NAMALWA (cell line): Measurements from ENCODE around the gene NVL.
"Not testable (repeated sequence)": the region's sequence is repeated elsewhere in the genome, so short reads cannot be mapped to it uniquely, and the experiment has no call there.

Experiments
- DNase-seq: peaks from one replicate; pipeline ENCODE4 v3.0.0-alpha.2; 2015; ENCODE audit warnings: low spot score

The NVL gene

DNA sequence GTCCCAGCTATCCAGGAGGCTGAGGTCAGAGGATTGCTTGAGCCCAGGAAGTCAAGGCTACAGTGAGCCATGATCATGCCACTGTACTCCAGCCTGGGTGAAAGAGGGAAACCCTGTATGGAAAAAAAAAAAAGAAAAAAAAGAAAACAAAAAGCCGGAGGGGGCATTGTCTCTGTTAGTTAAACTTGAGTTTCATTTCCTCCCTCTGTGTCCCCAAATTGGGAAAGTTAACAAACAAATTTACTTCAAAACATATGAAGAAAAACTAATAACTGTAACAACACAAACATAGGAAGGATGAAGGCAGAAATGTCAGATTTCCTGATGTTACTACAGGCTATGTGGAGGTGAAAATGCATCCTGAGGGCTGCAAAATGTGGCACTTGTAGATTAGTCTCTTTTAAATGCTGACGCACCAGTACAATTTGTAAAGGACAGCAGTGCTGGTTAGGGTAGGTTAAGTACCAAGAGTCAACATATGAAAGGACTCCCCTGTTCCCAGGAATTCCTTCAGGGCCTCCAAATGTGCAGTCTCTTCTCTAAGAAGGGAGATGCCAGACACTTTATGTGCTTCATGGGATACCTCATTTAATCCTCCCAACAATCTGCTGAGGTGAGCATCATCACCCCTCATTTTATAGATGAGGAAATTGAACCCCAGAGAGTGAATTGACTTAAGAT, 94.0 kb downstream of the NVL start:
- DNase-seq: no peak

DNA sequence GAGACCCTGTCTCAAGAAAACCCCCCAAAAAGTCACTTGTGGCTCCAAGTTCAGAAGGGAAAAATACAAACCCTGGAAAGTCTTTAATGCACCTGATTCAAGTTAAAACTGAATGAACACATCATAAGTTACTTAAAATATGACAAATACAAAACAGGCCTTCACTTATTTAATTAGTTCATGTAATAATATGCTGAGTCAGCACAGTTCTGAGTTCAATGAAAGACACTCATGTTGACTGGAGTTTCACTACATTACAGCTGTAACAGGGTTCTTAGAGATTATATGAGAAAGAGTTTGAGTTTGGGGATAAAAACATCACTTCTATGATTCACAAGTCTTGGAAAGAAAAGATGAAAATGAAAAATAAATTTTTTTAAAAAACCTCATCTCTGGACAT, 96.0 kb downstream of the NVL start:
- DNase-seq: no peak

DNA sequence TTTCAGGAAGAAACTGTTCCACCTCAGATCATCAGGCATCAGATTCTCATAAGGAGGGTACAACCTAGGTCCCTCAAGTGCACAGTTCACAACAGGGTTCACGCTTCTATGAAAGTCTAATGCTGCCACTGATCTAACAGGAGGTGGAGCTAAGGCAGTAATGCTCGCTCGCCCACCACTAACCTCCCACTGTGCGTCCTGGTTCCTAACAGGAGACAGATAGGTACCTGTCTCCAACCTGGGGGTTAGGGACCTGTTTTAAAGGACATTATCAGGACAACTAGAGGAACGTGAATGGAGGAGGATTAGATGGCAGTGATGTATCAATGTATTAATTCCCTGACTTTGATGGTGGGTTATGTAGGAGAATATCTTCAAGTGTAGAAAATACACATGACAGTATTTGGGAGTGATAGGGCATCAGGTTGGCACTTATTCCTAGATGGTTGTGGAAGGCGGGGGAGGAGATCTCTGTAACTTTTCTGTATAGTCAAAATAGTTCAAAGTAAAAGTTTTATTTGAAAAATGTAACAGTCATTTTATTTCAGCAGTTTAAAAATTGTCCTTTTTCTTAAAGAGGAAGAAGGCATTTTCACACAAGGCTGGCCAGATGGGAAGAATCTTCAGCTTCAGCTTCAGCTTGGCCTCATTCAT, 103.0 kb downstream of the NVL start:
- DNase-seq: no peak

DNA sequence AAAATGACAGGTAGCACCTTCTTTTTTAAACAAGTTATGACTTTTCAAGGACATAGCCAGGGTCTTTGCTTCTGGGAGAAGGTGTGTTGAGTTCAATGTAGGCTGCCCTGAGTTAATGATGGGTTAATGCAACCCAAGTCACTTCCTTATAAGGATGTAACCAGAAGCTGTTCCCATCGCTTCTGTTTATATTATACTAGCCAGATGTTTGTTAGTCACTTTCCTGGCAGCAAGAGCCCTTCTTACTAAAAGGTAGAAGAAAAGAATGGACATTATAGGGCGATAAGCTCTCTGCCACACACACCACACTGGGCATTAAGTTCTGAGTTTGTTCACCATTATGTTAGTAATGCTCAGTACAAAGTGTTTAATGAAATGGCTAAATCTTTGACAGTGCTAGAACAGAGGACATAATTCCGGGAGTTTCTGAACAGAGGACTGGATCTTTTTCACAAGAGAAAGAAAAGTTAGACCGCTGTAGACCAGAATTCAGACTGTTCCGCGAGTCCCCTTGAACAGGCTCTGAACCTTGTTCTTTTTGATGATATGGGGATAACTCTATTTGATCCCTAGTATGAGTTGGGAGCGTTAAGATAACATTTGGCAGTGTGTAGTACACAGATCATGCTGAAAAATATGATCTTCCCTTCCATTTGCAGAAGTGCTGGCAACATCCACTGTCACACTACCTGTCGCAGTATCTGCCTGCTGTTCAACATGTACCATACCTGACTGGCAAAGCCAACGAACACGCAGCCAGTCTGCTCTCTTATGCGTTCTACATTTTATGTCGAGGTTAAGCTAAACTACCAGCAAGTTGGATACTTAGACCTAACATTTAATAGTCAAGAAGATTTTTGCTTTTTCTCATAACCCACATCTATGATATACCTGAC, 105.9 kb downstream of the NVL start:
- DNase-seq: no peak

DNA sequence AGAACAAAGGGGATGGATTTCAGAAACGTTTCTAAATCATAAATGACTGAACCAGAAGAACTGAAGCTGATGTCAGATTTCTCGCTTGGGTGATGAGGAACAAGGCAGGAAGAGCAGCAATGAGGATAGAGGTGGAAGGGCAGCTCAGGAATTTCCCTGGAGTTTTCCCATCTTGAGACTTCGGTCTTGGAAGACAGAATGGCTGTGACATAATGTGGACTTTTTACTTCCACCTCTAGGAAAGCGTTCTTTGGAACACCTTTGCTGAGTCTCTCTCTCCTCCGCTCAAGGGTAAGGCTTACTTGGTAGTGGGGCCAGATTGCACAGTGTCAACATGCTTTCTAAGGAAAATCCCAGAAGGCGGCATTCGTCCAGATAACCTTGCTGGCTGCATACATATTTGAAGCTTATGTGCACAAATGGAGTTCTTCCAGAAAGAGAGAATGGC, 110.3 kb downstream of the NVL start:
- no peak for DNase-seq

DNA sequence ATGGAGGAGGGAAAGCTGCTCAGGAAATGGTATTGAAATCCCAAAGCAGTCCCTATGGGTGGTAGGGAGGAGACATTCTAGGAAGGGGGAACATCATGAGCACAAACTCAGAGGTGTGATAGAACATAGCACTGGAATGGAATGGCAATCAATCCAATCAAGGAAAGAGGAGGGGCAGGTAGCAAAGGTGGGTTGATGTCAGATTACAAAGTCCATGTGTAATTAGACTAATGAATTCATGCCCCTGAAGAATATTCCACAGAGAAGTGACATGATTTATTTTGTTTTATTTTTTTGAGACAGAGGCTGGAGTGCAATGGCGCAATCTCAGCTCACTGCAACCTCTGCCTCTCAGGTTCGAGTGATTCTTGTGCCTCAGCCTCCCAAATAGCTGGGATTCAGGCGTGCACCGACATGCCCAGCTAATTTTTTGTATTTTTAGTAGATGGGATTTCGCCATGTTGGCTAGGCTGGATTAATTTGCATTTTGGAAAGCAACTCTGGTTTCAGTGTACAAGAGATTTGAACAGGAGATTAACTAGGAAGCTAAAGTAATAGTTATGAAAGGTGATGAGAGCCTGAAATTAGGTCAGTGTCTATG, 110.9 kb downstream of the NVL start:
- DNase-seq: no peak

DNA sequence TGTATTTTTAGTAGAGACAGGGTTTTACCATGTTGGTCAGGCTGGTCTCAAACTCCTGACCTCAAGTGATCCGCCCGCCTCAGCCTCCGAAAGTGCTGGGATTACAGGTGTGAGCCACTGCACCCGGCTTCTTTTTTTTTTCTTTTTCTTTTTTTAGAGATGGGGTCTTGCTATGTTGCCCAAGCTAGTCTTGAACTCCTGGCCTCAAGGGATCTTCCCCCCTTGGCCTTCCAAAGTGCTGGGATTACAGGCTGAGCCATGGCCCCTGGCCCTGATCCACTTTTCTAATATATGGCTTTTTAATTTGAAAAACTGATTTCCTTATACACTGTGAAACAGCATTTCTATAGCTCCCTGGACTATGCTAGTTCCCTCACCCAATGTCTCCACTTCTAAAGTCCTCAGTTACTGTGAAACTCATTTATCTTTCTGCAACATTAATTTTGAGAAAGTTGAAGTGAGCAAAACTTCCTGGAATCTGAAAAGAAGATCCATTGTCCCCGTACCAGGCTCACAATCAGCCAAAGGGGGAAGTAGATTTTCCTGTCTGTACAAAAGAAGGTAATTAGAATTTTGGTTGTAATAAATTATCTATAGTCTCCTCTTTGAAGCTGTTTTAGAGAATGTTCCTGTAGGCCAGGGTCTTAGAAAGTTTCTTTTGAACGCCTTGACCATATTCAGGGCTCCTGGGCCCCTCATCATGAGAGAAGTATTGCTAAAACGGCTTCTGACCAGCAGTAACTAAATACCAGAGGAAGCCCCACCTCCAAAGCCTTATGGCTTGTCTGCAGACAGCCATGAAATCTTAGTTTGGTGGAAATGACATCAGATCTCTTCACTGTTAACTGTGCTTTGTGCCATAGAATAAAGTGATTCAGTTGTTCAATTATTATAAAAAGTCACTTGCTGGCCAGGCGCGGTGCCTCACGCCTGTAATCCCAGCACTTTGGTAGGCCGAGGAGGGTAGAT, 112.0 kb downstream of the NVL start:
- DNase-seq: no peak

DNA sequence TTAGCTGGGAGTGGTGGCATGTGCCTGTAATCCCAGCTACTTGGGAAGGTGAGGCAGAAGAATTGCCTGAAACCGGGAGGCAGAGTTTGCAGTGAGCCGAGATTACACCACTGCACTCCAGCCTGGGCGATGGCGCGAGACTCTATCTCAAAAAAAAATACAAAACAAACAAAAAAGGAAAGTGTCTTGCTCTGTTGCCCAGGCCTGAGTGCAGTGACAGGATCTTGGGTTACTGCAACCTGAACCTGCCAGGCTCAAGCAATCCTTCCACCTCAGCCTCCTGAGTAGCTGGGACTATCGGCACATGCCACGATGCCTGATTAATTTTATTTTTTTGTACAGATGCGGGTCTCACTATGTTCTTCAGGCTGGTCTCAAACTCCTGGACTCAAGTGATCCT, 113.6 kb downstream of the NVL start:
- no peak for DNase-seq

DNA sequence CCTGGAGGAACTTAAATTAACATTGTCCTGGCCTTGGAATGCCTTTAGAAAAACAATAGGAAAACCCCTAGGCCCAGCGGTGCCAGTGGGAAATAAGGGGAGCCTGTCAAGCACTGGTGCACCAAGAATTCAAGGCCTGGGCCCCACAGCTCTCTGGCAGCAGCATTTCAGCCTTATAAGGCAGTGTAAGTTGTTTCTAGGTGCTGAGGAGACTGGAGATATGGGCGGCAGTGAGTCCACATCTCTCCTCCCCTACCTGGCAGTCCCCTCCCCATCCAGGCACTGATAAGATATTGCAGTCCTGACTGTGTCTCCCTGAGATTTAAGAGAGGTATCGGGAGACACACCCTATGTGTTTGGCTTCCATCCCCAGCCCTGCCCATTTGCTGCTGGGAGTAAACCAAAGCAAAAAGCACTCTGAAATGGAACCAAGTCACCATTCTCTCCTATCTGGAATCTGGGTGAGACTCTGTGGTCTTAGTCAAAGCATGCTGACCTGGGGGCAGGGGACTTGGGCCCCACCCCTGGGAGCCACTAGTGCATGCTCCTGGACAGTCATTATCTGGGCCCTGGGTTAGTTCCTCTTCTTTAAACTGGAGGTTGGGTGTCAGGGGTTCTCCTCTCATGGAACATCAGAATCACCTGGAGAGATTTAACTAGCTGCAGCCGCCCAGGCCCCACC, 116.4 kb downstream of the NVL start:
- no peak for DNase-seq

DNA sequence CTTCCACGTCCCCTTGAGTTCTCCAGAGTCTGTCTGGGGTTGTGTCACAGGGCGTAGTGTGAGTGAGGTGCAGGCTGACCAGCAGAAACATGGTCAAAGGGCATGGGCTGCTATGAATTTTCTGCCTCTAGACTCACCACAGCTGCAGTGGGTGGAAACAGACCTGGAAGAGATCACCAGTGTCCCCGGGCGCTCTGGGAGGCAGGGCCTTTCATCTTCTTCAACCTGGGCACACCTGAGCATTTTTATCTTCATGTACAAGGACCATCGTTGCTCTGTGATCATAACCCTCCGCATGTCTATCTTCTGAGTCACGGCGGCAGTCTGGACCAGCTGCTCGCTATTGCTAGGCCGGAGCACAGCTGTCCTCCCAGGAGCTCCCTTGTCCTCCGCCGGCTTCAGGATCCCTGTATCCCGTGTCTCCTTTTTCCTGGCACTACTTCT, 117.3 kb downstream of the NVL start:
- no peak for DNase-seq

DNA sequence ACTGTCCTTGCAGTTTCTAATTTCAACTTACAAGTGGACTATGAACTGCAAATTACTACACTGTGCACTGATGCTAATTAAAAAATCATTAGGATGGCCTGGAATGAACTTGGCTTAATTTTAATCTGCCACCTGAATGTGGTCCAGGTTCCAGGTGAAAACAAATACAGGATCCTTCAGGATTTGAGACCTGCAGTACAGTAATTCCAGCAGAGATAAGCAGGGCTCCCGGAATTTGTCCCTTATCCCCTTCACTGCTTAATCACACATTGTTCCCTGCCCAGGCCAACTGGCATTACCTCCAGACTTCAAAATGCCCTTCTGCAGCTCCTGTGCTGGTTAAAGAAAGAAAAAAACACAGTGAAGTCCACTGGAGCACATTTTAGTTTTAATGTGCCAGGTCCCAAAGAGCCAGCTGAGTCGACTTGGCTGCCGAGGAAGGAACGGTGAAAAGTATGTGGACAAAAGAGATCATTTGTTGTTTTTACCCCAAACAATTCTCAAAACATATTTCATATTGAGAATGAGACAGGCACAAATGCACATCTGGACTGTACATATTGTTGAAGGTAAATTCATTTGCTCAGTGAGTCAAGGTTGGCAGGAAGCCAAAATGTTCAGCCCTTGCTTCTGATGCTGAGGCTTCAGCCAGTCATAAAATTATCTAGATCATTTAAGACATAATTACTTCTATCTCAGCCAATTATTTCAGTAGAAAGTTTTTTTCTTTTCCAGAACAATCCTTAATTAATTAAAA, 118.6 kb downstream of the NVL start:
- DNase-seq: peak; percentile 43

DNA sequence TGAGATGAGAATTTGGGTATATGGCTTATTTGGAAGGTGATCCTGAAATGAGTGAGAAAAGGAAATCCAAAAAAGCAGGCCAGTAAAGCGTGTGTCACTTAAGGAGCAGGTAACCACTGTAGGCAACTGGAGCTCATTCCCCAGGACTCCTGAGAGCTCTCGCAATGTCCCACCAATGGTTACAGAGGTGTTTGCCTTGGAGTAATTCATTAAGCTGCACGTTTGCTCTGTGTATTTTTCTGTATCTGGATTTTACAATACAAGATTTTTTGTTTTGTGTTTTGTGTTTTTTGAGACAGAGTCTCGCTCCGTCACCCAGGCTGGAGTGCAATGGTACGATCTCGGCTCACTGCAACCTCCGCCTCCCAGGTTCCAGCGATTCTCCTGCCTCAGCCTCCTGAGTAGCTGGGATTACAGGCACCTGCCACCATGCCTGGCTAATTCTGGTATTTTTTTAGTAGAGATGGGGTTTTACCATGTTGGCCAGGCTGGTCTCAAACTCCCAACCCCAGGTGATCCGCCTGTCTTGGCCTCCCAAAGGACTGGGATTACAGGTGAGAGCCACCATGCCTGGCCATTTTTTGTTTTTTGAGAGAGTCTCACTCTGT, 123.9 kb downstream of the NVL start:
- DNase-seq: not testable (repeated sequence)

DNA sequence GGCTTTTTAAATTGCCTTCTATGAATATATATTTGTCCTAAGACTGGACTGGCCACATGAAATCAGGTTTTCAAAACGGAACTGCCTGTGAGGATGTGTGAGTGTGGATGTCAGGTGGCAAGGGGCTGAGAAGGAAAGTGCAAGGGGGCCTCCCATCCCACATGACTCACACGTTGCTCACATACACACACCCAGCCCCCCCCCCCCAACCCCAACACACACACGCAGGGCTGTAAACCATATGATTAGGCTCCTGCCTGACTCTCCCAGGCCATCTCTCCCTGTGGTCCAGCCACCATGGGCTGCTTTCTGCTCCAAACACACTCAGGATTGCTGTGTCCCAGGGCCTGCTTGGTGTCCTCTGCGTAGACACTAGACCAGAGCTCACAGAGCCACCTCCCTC, 124.5 kb downstream of the NVL start:
- DNase-seq: no peak

DNA sequence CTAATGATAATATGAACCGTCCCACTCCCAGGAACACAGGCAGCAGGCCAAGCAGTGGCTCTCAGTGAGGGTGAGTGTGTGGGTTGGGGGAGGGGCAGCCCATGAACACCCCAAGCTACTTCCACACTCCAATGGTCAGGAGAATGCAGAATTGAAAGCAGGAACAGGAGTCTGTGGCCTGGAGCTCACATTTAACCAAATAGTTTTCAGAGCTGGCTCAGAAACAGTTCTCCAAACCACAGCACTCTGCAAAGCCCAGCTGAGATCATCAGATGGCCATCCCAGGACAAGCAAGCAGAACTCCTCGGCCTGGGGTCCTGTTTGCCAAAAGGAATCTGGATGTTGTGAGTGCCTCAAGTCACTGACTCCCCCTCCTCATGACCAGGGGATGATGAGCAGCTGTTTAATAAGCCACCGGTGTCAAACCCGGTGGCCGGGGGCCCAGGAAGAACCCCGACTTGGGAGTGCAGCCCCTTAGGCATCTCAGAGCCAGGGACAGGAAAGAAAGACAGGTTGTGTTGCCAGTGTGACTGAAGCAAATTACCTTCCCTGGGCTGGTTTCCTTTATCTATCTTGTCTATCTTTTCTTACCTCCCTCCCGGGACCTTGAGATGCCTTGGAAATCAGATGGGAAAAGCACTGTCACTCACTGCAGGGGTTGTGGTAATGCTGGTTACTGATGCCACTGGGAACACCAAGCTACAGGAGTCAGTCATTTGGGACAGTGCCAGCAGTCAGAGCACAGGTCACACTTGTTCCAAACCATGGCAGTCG, 126.5 kb downstream of the NVL start:
- peak; percentile 46 for DNase-seq

DNA sequence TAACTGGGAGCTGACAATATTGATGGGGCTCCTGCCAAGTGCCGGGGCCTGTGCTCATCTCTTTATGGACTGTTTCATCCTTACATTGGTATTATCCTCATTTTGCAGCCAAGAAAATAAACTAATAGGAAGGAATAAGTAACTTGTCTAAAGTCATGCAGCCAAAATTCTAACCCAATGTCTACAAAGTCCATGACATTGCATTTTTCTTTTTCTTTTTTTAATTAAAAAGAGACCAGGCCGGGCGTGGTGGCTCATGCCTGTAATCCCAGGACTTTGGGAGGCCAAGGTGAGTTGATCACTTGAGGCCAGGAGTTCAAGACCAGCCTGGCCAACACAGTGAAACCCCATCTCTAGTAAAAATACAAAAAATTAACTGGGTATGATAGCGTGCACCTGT, 128.1 kb downstream of the NVL start:
- no peak for DNase-seq

DNA sequence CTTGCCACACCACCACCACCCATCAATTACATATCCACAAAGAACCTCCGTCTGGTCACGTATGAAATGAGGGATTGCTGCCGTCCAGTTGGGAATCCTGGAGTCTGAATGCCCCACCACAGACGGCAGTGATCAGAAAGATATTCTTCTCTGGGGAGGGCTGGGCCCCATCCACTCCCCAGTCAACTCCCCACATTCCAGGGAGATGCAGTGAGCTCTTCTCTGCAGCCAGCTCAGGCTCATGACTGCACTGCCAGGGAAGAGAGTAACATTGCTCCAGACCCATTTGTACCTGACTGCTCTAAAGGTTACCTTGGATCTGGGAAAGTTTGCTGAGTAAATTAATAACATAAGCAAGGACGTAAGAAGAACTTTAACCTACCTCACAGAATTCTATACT, 128.6 kb downstream of the NVL start:
- no peak for DNase-seq

DNA sequence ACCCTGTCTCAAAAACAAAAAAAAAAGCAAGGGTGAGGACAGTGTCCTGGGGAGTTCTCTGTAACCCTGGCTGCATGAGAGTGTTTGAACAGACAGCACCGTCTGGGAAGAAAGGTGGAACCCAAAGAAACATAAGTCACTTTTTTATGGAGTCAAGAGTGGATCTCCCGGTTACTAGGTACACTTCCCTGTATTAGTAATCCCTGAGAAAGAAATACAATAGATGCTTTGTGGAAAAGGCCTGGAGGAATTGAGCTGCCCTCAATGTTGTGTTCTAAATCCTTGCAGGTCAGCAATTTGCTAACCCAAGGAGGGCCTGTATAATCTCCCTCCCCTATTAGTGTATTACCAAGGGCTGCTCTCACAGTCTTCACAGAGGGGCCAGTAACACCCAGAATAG, 130.3 kb downstream of the NVL start:
- no peak for DNase-seq

DNA sequence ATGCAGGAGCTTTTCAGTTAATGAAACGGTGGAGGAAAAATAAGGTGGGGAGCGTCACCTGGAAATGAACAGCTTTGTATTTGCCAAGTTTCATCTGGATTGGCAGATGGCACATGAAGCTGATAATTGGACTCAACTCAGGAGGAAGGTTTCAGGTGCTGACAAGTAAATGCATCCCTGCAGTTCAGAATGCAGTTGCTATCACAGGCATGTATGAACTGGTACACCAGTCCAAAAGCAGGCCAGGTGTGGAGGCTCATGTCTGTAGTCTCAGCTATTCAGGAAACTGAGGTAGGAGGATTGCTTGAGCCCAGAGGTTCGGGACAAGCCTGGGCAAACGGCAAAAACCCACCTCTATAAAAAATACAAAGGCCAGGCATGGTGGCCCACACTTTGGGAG, 131.4 kb downstream of the NVL start:
- no peak for DNase-seq
